ENCODE data around the gene LCN15.
"Not testable (repeated sequence)": the region's sequence is repeated elsewhere in the genome, so short reads cannot be mapped to it uniquely, and the experiment has no call there.

Gene LCN15

DNA sequence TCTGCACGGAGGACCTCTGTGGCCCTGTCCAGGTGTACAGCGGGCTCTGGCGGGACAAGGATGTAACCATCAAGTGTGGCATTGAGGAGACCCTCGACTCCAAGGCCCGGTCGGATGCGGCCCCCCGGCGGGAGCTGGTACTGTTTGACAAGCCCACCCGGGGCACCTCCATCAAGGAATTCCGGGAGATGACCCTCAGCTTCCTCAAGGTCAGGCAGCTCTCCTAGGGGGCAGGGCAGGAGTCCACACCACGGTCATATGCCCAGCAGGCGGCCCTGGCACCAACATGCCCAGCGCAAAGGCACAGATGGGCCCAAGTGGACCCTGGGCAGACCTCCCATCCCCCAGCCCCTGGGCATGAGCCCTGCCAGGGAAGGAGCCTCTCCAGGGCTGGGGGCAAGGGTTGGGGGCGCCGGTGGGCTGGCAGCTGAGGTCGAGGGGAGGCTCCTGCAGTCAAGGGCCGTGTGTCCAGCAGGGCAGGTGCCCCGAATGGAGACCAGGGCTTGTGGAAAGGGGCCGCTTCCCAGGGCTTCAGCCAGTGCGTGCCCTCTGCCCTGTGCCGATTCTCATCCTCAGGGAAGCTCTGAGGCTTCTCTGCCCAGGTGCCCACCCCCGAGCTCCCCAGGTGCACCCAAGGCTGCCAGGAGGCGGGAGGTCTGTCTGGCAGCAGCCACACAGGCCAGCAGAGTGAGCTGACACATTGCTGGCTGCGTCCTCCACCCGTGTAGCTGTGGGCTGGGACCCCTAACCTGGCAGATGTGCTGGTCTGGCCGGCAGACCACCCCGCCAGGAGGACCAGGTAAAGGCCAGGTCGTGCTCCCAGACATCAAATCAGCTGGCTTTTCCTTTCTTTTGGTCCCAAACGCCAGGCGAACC lies 42.0 kb downstream of the LCN15 start:
- DNase-seq (ENCODE audit: low spot score): no peak

DNA sequence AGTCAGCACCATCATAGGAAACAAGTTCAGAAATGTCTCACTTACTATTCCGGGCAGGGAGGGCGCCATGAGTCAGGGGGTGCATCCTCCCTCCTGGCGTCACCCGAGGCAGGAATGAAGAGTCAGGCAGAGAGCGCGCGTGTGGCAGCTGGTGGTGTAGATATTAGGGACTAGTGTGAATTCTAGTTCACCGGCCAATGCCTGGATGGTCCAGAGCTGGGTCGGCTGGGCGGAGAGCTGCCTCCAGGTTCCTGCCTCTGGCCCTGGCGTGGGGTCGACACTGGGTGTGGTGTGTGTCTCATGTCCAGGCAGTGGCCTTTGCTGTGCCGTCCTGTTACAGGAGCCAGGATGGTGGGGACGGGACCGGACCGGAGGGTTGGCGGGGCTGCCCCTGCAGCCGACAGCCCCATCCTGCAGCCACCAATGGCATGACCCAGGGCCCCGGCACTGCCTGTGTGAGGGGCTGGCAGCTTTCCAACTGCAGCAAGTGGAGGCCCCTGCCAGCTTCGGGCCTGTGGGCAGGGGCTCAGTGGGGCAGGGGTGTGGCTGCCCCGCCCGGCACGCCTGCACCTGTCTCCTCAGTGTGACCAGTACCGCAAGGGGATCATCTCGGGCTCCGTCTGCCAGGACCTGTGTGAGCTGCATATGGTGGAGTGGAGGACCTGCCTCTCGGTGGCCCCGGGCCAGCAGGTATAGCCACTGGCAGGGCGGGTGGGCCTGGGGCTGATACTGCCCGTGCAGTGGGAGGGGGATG lies 42.8 kb downstream of the LCN15 start:
- DNase-seq (ENCODE audit: low spot score): peak; percentile 83

DNA sequence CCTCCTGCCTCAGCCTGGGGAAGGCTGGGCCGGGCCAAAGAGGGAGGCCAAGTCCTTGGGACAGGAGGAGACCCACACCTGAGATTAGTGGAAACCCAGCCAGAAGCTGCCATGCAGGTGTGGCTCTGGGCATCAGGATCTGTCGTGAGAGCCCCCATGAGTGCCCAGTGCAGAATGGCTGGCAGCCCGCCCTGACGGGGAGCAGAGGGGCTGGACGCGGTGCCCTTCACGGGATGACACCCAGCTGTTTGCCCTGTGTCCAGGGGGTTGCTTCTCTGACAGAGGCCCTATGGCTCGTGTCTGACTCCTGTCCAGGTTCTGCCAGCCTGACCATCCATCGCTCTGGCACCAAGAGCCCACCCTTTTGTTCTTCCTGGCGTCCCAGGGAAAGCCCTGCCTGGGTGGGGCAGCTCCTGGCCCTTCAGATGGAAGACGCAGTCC lies 43.4 kb downstream of the LCN15 start:
- DNase-seq (ENCODE audit: low spot score): no peak

DNA sequence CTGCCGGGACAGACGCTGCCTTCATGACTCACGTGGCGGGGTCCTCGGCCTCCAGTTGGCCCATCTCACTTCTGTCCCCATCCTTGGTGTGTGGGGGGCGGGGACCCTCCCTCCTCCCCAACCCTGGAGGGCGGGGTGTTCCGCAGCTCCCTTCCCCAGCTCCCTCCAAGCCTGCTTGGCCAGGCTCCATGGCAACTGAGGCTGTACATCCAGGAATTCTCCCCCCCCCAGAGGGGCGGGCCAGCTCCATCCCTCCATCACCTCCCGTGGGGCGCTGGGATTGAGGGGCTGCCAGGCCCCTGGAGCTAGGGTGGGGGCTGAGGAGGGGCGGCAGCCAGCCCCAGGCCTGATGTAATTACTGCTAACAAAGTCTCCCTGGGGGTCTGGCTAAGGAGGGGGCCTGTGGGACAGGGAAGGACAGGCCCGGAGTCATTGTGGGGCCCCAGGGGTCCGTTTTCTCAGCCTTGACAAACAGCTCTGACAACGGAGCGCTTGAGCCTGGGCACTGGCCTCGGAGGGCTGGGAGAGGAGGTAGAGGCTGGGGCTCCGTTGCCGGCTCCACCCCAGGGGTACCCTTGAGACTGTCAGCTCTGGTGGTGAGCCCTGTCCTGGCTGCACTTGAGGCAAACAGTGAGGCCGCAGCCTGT lies 43.9 kb downstream of the LCN15 start:
- no peak for DNase-seq (ENCODE audit: low spot score)

DNA sequence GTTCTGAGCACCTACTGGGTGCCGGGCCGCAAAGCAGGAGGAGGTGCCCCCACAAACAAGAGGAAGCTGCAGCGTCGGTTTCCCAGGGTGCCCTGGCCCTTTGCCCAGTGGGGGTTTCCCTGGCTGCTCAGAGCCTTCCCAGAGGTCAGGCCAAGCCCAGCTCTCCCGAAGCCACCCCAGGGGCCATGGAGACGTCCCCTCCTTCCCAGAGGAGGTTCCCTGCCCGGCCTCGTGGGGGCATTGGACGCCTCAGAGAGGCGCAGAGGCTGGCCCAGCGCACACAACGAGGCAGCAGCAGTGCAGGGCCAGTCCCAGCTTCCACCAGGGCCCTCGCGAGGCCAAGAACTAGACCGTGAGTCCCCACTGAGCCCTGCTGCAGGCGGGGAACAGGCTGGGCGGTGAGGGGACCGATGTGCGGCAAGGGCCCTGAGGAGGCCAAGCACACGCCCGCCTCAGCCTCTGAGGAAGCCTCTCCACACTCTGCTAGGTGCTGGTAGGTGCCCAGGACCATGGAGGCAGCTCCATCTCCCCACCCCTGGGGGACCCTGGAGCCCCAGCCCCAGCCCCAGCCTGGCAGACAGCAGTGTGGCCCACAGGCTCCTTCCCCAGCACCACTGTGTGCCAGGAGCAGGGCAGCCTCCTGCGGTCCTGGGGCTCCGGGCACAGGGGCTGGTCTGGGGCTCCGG lies 45.0 kb downstream of the LCN15 start:
- DNase-seq (ENCODE audit: low spot score): no peak

DNA sequence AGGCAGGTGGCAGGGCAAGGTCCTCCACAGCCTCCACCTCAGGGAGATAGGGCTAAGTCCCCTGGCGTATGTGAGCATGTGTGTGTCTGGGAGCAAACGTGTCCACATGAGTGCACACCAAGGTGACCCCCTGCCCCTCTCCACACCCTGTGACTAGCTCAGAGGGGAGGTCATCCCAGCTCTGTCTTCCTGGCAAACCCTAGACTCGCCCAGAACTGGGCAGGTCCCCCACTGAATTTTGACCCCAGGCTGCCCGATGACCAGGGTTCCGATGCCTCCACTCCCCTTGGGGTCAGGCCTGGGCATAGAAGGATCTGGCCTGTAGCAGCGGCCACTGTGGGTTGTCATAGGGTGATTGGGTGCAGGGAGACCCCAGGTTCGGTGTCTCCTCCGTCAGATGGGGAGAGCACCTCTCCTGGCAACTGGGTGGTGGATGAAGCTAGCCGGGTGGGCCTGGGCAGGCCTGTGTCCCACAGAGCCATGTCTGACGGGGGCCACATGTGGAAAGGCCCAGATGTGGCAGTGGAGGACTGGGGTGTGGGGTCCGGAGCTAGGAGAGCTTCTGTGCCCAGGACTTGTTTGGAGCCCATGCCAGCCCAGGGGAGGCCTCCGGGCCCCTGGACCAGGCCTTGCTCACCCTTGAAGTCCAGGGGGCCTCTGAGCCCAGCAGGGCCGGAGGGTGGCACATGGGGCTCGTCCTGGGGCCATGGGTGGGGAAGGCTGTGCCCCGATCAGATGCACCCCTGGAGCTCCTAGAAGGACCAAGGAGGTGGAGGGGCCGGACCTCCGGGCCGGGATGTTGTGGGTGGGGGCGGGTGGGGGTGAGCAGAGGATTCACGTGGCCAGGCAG lies 45.7 kb downstream of the LCN15 start:
- no peak for DNase-seq (ENCODE audit: low spot score)

DNA sequence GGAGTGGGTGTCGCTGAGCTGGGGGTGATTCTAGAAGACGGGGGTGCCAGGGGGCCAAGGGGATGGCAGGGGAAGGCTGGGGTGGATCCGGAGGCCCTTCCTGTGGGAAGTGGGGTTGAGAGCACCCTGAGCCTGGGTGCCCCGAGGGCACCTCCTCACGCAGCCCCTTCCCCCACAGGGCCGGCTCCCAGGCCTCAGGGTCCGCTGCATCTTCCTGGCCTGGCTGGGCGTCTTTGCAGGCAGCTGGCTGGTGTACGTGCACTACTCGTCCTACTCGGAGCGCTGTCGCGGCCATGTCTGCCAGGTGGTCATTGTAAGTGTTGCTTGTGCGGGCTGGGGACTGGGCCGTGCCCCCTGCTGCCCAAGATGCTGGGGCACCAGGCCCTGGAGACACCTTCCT lies 46.9 kb downstream of the LCN15 start:
- no peak for DNase-seq (ENCODE audit: low spot score)

DNA sequence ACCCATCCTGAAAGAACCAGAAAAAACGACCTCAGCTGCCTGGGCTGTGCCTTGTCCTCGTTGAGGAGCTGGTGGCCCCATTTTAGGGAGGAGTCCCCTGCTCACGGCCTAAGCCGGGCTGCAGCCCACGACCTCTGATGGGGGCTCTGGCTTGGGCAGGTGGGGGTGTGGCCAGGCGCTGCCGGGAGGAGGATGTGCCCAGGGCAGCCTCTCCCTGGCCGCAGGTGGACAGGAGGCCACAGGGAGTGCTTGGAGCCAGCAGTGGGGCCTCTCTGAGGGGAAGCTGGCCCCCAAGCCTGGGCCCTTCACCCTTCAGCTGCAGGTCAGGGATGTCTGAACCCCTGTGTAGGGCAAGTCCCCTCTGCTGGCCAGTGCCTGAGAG lies 49.4 kb downstream of the LCN15 start:
- no peak for DNase-seq (ENCODE audit: low spot score)

- DNase-seq (ENCODE audit: low spot score): no peak
These were observed 50.0 kb downstream of the LCN15 start for GRCh38 chr9:136714096-136714892.

- DNase-seq (ENCODE audit: low spot score): no peak
These were observed 50.8 kb downstream of the LCN15 start for GRCh38 chr9:136713550-136713949.

DNA sequence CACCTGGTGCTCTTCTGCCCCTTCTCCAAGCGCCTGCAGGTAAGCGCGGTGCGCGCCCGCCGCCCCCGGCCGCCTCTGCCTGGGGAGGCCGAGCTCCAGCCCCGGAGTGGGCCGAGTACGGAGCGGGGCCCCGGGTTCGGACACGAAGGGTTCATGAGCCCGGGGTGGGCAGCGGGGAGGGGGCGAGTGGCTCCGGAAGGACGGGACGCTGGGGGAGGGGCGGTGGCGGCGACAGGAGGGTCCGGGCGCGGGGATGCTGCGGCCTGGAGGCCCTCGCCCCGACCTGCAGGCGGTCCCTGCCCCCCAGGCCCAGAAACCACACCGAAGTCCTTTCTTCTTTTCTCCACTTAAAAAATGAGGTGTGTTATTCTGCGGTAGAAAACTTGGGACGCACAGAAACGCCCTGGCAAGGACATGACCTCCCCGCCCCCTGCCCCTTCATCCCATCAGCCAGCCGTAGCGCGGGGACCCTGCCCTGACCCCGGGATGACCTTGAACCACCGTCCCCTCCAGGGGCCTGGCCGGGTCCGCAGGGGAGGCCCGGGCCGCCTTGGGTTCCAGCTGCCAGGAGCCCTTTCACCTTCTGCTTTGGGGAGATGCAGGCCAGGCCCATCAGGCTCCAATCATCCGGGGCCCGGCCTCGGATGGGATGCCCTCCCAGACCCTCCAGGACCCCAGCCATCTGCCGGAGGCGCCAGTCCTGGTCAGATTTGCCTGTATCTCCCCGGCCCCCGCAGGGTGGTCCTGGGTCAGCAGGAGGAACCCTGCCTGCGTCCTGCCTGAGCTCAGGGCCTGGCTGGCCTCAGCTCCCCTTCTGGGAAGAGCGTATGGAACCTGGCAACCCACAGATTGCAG lies 51.4 kb downstream of the LCN15 start:
- no peak for DNase-seq (ENCODE audit: low spot score)

DNA sequence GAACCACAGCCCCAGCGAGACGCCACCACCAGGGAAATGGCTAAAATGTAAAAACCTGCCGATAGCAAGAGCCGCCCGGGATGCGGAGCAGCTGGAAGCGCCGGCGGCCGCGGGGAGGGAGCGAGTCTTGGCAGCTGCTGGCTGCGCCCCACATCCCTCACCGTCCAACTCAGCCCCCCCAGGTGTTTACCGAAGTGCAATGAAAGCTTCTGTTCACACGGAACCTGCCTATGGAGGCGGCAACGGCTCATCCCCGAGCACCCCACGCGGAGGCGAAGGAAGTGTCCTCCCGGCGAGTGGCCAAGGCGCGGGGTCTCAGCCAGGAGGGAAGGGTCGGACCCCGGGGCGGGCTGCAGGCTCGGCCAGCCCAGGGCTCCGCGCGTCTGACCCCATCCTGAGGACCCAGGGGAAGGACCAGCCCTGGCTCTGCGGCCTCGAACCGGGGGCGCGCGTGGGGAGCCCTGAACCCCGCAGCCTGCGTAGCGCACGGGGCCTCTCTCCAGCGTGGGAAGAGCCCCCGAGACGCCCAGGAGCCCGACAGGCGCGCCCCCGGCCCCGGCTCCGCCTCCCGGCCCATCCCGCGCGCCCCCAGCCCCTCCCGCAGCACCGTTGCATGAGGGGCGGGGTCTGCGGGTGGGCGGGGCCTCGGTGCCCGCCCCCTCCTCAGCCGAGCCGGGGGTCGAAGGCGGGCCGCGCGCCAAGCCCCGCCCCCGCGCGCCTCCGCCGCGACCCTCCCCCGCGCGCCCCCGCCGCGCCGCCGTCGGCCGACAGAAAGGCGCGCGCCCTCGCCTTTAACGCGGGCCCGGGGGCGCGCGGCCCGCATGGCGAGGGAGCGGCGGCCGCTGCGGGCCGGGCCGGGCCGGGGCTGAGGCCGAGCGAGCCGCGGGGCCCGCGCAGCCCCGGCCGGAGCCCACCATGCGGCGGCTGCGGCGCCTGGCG lies 52.3 kb downstream of the LCN15 start, which contains the start of gene DIPK1B:
Gene DIPK1B, plus strand, starts transcription at position 822 of the 939 bp plus-strand sequence. Its CDS starts 94 bp downstream, at position 916.
- no peak for DNase-seq (ENCODE audit: low spot score)

DNA sequence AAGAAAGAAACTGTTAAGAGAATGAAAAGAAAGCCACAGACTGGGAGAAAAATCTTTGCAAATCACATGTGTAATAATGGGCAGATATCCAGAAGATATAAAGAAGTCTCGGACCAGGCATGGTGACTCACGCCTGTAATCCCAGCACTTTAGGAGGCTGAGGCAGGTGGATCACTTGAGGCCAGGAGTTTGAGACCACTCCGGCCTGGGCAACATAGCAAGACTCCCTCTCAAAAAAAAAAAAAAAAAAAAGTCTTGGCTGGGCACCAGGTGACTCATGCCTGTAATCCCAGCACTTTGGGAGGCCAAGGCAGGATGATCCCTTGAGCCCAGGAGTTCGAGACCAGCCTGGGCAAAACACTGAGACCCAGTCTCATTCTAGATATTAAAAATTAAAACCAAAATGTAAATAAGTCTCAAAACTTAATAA lies 53.1 kb downstream of the LCN15 start:
- DNase-seq (ENCODE audit: low spot score): not testable (repeated sequence)

DNA sequence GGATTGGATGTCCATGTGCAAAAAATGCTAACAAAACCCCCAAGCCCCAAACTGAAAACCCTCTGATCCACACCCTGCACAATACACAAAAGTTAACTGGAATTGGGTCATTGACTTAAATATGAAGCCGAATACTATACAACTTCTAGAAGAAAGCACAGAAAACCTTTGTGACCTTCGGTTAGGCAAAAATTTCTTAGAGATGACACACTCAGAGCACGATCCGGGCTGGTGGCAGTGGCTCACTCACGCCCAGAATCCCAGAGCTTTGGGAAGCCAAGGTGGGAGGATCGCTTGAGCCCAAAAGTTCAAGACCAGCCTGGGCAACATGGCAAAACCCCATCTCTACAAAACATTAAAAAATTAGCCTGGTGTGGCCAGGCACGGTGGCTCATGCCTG lies 53.8 kb downstream of the LCN15 start:
- no peak for DNase-seq (ENCODE audit: low spot score)

Data from AG20443 (cell line).